NCI-H774 (cell line): ENCODE data around the gene PTPRN2.

Experiments used
- DNase-seq: peaks from one replicate; lab custom pipeline; 2025; lab: John Stamatoyannopoulos, UW

PTPRN2 gene

GRCh38 chr7:157881048-157881771 lies 706.4 kb downstream of the PTPRN2 start:
- DNase-seq: no peak

GRCh38 chr7:157879391-157879790 lies 708.2 kb downstream of the PTPRN2 start:
- no peak for DNase-seq

- no peak for DNase-seq
These were observed 710.1 kb downstream of the PTPRN2 start for GRCh38 chr7:157877298-157878090.

GRCh38 chr7:157876469-157877285 lies 710.9 kb downstream of the PTPRN2 start:
- no peak for DNase-seq

GRCh38 chr7:157875230-157876179 lies 712.1 kb downstream of the PTPRN2 start:
- DNase-seq: no peak

GRCh38 chr7:157874870-157875229 lies 712.8 kb downstream of the PTPRN2 start:
- DNase-seq: no peak

GRCh38 chr7:157874208-157874816 lies 713.3 kb downstream of the PTPRN2 start:
- no peak for DNase-seq

GRCh38 chr7:157873664-157874063 lies 714.0 kb downstream of the PTPRN2 start:
- no peak for DNase-seq

GRCh38 chr7:157873181-157873580 lies 714.4 kb downstream of the PTPRN2 start:
- no peak for DNase-seq

- no peak for DNase-seq
These were observed 715.2 kb downstream of the PTPRN2 start for GRCh38 chr7:157872447-157872846.

GRCh38 chr7:157871681-157872080 lies 715.9 kb downstream of the PTPRN2 start:
- DNase-seq: no peak

GRCh38 chr7:157870644-157871290 lies 716.9 kb downstream of the PTPRN2 start:
- no peak for DNase-seq

GRCh38 chr7:157869793-157870192 lies 717.8 kb downstream of the PTPRN2 start:
- DNase-seq: no peak

GRCh38 chr7:157867685-157868305 lies 719.8 kb downstream of the PTPRN2 start:
- no peak for DNase-seq

GRCh38 chr7:157866336-157866924 lies 721.2 kb downstream of the PTPRN2 start:
- no peak for DNase-seq

- no peak for DNase-seq
These were observed 722.1 kb downstream of the PTPRN2 start for GRCh38 chr7:157865351-157866165.

- no peak for DNase-seq
These were observed 722.7 kb downstream of the PTPRN2 start for GRCh38 chr7:157864911-157865310.

- no peak for DNase-seq
These were observed 723.5 kb downstream of the PTPRN2 start for GRCh38 chr7:157863906-157864810.
